K562 (cell line): ENCODE data around the gene PLAAT3. TPM values are rescaled to one million over a fixed set of nuclear protein-coding genes. Genes with fewer than 3 reads are reported as not detected.

Experiments used
- ATAC-seq: fragments of 200-7000 bp; cut with Tn5 transposase; 3 replicates; pipeline ENCODE4 v1.9.1; 2020; ENCODE audit warnings: moderate library complexity
- BruUV-seq: library from RNA; stranded (reverse); fragments of 400-500 nt; replicated peaks from 2 replicates; lab custom pipeline; 2021; lab: Mats Ljungman, UMichigan
- CTCF ChIA-PET: fragments of 300-600 bp; formaldehyde crosslinking; extraction: SDS; loops from one replicate; lab custom pipeline; 2021; ENCODE audit warnings: low intra/inter-chr PET ratio; lab: Yijun Ruan, JAX
- POLR2A ChIA-PET: fragments of 300-600, 350-650 bp; sonication (Branson Sonifier 250); formaldehyde crosslinking; extraction: SDS; loops from one replicate; lab custom pipeline; 2021; ENCODE audit warnings: antibody characterized with exemption, inconsistent platforms; lab: Yijun Ruan, JAX
- DNase-seq, 4 experiments: peaks; one replicate each; pipeline versions ENCODE4 v3.0.0 to v3.0.0-alpha.2; 2011 to 2018; ENCODE audit warnings: low spot score in 3 of 4, mixed read lengths in 3 of 4; ENCODE audit errors: extremely low read depth in 1 of 4
- FAIRE-seq: peaks from 2 replicates; lab custom pipeline; 2011; peaks lifted over from hg19 to GRCh38; lab: Jason Lieb, UNC
- H2AFZ ChIP-seq: 2 replicates; pipeline ENCODE4 v1.6.0; 2011; ENCODE audit warnings: low read depth, low read length, control low read depth, inconsistent platforms
- H3K27ac ChIP-seq: fragments of 200-600 bp; 3 replicates; pipeline ENCODE4 v1.8.0; 2011; ENCODE audit warnings: low read depth, mild to moderate bottlenecking, control low read depth, inconsistent platforms, low read length, moderate library complexity, mixed read lengths; ENCODE audit errors: extremely low read depth
- H3K27me3 ChIP-seq, 2 experiments: fragments of 300-600 bp in 1 of 2; 2 replicates in 1 of 2; 3 replicates in 1 of 2; pipeline versions ENCODE4 v1.6.0 to v1.8.0; 2011; ENCODE audit warnings: inconsistent platforms in 2 of 2, low read length in 2 of 2, mild to moderate bottlenecking in 1 of 2, mixed read lengths in 1 of 2, moderate library complexity in 1 of 2; ENCODE audit not compliant: control insufficient read depth in 2 of 2, insufficient read depth in 2 of 2
- H3K36me3 ChIP-seq: fragments of 300-600 bp; 3 replicates; pipeline ENCODE4 v1.8.0; 2011; ENCODE audit warnings: mild to moderate bottlenecking, low read length, inconsistent platforms; ENCODE audit not compliant: control insufficient read depth, insufficient read depth
- H3K4me1 ChIP-seq, 2 experiments: fragments of 200-600 bp in 1 of 2; replicated peaks in 1 of 2; 2 replicates in 1 of 2; 3 replicates in 1 of 2; pipeline versions ENCODE4 v1.5.1 to v1.8.0; 2011; ENCODE audit warnings: inconsistent platforms in 2 of 2, low read length in 2 of 2, mild to moderate bottlenecking in 1 of 2, mixed read lengths in 1 of 2, moderate library complexity in 1 of 2; ENCODE audit not compliant: control insufficient read depth in 2 of 2, insufficient read depth in 2 of 2
- H3K4me2 ChIP-seq: 2 replicates; pipeline ENCODE4 v1.6.1; 2011; ENCODE audit warnings: low read length, control low read depth, inconsistent platforms, mixed read lengths; ENCODE audit not compliant: insufficient read depth
- H3K4me3 ChIP-seq: fragments of 200-600 bp; sonication (generic), shearing (Covaris generic); 2 replicates; pipeline ENCODE4 v1.5.1; 2016; ENCODE audit warnings: control low read depth, inconsistent platforms
- H3K79me2 ChIP-seq: fragments of 200-600 bp; 3 replicates; pipeline ENCODE4 v1.8.0; 2011; ENCODE audit warnings: low read length, inconsistent platforms; ENCODE audit not compliant: control insufficient read depth, insufficient read depth
- H3K9ac ChIP-seq, 2 experiments: 2 replicates each; pipeline versions ENCODE4 v1.6.0 to v1.6.1; 2011; ENCODE audit warnings: low read depth in 2 of 2, low read length in 2 of 2, control low read depth in 1 of 2, inconsistent platforms in 1 of 2, mild to moderate bottlenecking in 1 of 2, mixed read lengths in 1 of 2; ENCODE audit not compliant: insufficient read depth in 1 of 2
- H3K9me1 ChIP-seq: one replicate; pipeline ENCODE4 v1.6.0; 2011; ENCODE audit warnings: inconsistent platforms, mild to moderate bottlenecking, low read length, moderate library complexity; ENCODE audit not compliant: control insufficient read depth, insufficient read depth
- H3K9me3 ChIP-seq: replicated peaks from 2 replicates; pipeline ENCODE4 v1.5.1; 2011; ENCODE audit warnings: low read depth, low read length, inconsistent platforms; ENCODE audit not compliant: control insufficient read depth, insufficient read depth
- H4K20me1 ChIP-seq: replicated peaks from 2 replicates; pipeline ENCODE4 v1.6.1; 2011; ENCODE audit warnings: low read length, inconsistent platforms, mixed read lengths; ENCODE audit not compliant: control insufficient read depth, insufficient read depth
- CGGBP1 ChIP-seq: fragments of 250-450 bp; sonication (Bioruptor Pico); IDR thresholded peaks from 2 replicates; pipeline ENCODE4 v1.9.0; 2021; ENCODE audit warnings: mild to moderate bottlenecking
- HNRNPUL1 ChIP-seq: fragments of 200-400 bp; formaldehyde crosslinking; IDR thresholded peaks from 2 replicates; pipeline ENCODE4 v1.6.1; 2017; ENCODE audit warnings: low read length
- MIER1 ChIP-seq: fragments of 450-650 bp; IDR thresholded peaks from 2 replicates; pipeline ENCODE4 v1.6.1; 2016; ENCODE audit warnings: antibody characterized with exemption, mild to moderate bottlenecking, low read depth
- SUPT5H ChIP-seq: fragments of 450-650 bp; IDR thresholded peaks from 2 replicates; pipeline ENCODE4 v1.6.1; 2016
- WGBS: fragments of 100-300 bp; shearing (Covaris generic); methylation state at CpG from one replicate; pipeline ENCODE4 v1.1.6; 2016; ENCODE audit warnings: low coverage, mixed read lengths; ENCODE audit not compliant: insufficient coverage; ENCODE audit errors: missing lambda C conversion rate; 5-methylcytosine and 5-hydroxymethylcytosine counted together
- in situ Hi-C: fragments of 300-500 bp; cut with MboI; formaldehyde crosslinking; loops from 4 replicates; pipeline ENCODE4 v1.15.0; 2018; ENCODE audit warnings: inconsistent platforms, mixed read lengths
- intact Hi-C: fragments of 100-400 bp; cut with micrococcal nuclease; formaldehyde crosslinking; loops from 2 replicates; pipeline ENCODE4 v1.14.2; 2022
- polyA plus RNA-seq, 8 experiments: library from polyadenylated mRNA; depleted of rRNA in 4 of 8; stranded (reverse) in 5 of 8; unstranded in 3 of 8; fragments of >200 nt; fragmentation: Nextera tagmentation in 2 of 8; fragmentation: Illumina TruSeq in 1 of 8; extraction: Ambion mirVana in 2 of 8; extraction: Trizol in 1 of 8; gene quantifications; 2 replicates each; pipeline versions ENCODE4 v1.2.1 to v1.2.3, GENCODE V29; 2011 to 2014; ENCODE audit warnings: inconsistent platforms in 1 of 8, missing spikeins in 1 of 8
- total RNA-seq, 7 experiments: library from RNA; depleted of rRNA in 6 of 7; stranded (reverse); fragments of >200 nt in 6 of 7; fragmentation: Illumina TruSeq in 2 of 7; extraction: Trizol in 2 of 7; gene quantifications; 2 replicates each; pipeline versions ENCODE4 v1.2.1 to v1.2.3, GENCODE V29; 2011 to 2021; ENCODE audit warnings: low replicate concordance in 1 of 7

Gene PLAAT3
- total and polyA plus RNA-seq, 9 of the 15 experiments (the other 6 are each of a cell fraction or from before 2014, with no cell fraction given), result 0.80 to 2.7 (median 1.4) TPM

- H3K4me3 ChIP-seq, result no peak overlapping the region
- peaks cover 6% of the 10 kb centered on the region for H3K9me3 ChIP-seq
- no peak overlapping the region for H2AFZ ChIP-seq
- TF ChIP-seq SUPT5H (no peak), MIER1 (no peak), CGGBP1 (CRISPR knock-in tag) (no peak), HNRNPUL1 (no peak)
- H4K20me1 ChIP-seq, result no peaks in the 10 kb centered on the region
- H3K9me1 ChIP-seq, result no peaks in the 10 kb centered on the region
- no peaks in the 10 kb centered on the region for H3K27me3 ChIP-seq
- FAIRE-seq (no peak), DNase-seq (no peak), ATAC-seq (no peak)
- H3K9ac ChIP-seq, result no peak overlapping the region
- ChIA-PET CTCF (no interaction called here), POLR2A (no interaction called here)
- peaks cover 0 to 23% of the 10 kb centered on the region in 2 experiments; a peak in 4 of 5 replicates for H3K4me1 ChIP-seq
- H3K79me2 ChIP-seq, result no peaks in the 10 kb centered on the region
- H3K36me3 ChIP-seq, result no peaks in the 10 kb centered on the region
- intact Hi-C loops (no loop called here), in situ Hi-C loops (no loop called here)
- BruUV-seq, result no TSS peak
- 67% methylated on average over 2 of the region's 2 CpGs for WGBS
- H3K27ac ChIP-seq, result no peak overlapping the region
- no peak overlapping the region for H3K4me2 ChIP-seq
These were observed 86.6 kb downstream of the PLAAT3 start for GRCh38 chr11:63527667-63528066.

Other genes starting within 250 kb of the PLAAT3 start
Only the 7 nearest of the 10 such genes appear.
- gene PLAAT5, start 123.3 kb downstream of the PLAAT3 start, total RNA-seq (2014; rRNA removed), result not detected in 2 replicates
- not detected in 2 replicates for gene PLAAT5, start 123.3 kb downstream of the PLAAT3 start, total RNA-seq (2014; rRNA removed; fragmentation: Illumina TruSeq; extraction: Trizol)
- not detected in 2 replicates for gene PLAAT5, start 123.3 kb downstream of the PLAAT3 start, total RNA-seq (2015; rRNA removed; fragmentation: Illumina TruSeq; extraction: Trizol)
- gene PLAAT5, start 123.3 kb downstream of the PLAAT3 start, total RNA-seq (2021), result not detected in 2 replicates
- gene PLAAT5, start 123.3 kb downstream of the PLAAT3 start, polyA plus RNA-seq (2011; rRNA removed), result not detected in 2 replicates
- not detected in 2 replicates for gene PLAAT5, start 123.3 kb downstream of the PLAAT3 start, polyA plus RNA-seq (2014; fragmentation: Illumina TruSeq; extraction: Trizol)
- not detected for gene PLAAT5, start 123.3 kb downstream of the PLAAT3 start, polyA plus RNA-seq (2014; fragmentation: Nextera tagmentation; extraction: Ambion mirVana)
- not detected in 2 replicates for gene PLAAT5, start 123.3 kb downstream of the PLAAT3 start, polyA plus RNA-seq (2014; rRNA removed)
- 5.1 TPM in 2 replicates for gene LGALS12, start 108.3 kb downstream of the PLAAT3 start, total RNA-seq (2014; rRNA removed)
- gene LGALS12, start 108.3 kb downstream of the PLAAT3 start, total RNA-seq (2014; rRNA removed; fragmentation: Illumina TruSeq; extraction: Trizol), result 2.2 and 2.9 TPM in 2 replicates
- 4.7 and 5.2 TPM in 2 replicates for gene LGALS12, start 108.3 kb downstream of the PLAAT3 start, total RNA-seq (2015; rRNA removed; fragmentation: Illumina TruSeq; extraction: Trizol)
- 4.5 and 5.1 TPM in 2 replicates for gene LGALS12, start 108.3 kb downstream of the PLAAT3 start, total RNA-seq (2021)
- gene LGALS12, start 108.3 kb downstream of the PLAAT3 start, polyA plus RNA-seq (2011; rRNA removed), result 8.0 and 9.5 TPM in 2 replicates
- 5.0 and 5.7 TPM in 2 replicates for gene LGALS12, start 108.3 kb downstream of the PLAAT3 start, polyA plus RNA-seq (2014; fragmentation: Illumina TruSeq; extraction: Trizol)
- under 1 TPM; 0.66 to 0.99 TPM for gene LGALS12, start 108.3 kb downstream of the PLAAT3 start, polyA plus RNA-seq (2014; fragmentation: Nextera tagmentation; extraction: Ambion mirVana)
- gene LGALS12, start 108.3 kb downstream of the PLAAT3 start, polyA plus RNA-seq (2014; rRNA removed), result 3.6 and 5.2 TPM in 2 replicates
- 0.37 TPM in 1 of 2 replicates, not detected in the other for gene PLAAT4, start 77.6 kb downstream of the PLAAT3 start, total RNA-seq (2014; rRNA removed)
- 0.99 and 1.0 TPM in 2 replicates for gene PLAAT4, start 77.6 kb downstream of the PLAAT3 start, total RNA-seq (2014; rRNA removed; fragmentation: Illumina TruSeq; extraction: Trizol)
- 2.0 and 3.0 TPM in 2 replicates for gene PLAAT4, start 77.6 kb downstream of the PLAAT3 start, total RNA-seq (2015; rRNA removed; fragmentation: Illumina TruSeq; extraction: Trizol)
- gene PLAAT4, start 77.6 kb downstream of the PLAAT3 start, total RNA-seq (2021), result 0.80 and 1.2 TPM in 2 replicates
- gene PLAAT4, start 77.6 kb downstream of the PLAAT3 start, polyA plus RNA-seq (2011; rRNA removed), result 0.43 and 0.54 TPM in 2 replicates
- gene PLAAT4, start 77.6 kb downstream of the PLAAT3 start, polyA plus RNA-seq (2014; fragmentation: Illumina TruSeq; extraction: Trizol), result 1.1 and 1.3 TPM in 2 replicates
- 1 to 10 TPM; 1.2 to 2.1 TPM for gene PLAAT4, start 77.6 kb downstream of the PLAAT3 start, polyA plus RNA-seq (2014; fragmentation: Nextera tagmentation; extraction: Ambion mirVana)
- 0.57 and 1.7 TPM in 2 replicates for gene PLAAT4, start 77.6 kb downstream of the PLAAT3 start, polyA plus RNA-seq (2014; rRNA removed)
- gene PLAAT2, start 51.1 kb downstream of the PLAAT3 start, total RNA-seq (2014; rRNA removed), result not detected in 2 replicates
- not detected in 2 replicates for gene PLAAT2, start 51.1 kb downstream of the PLAAT3 start, total RNA-seq (2014; rRNA removed; fragmentation: Illumina TruSeq; extraction: Trizol)
- gene PLAAT2, start 51.1 kb downstream of the PLAAT3 start, total RNA-seq (2015; rRNA removed; fragmentation: Illumina TruSeq; extraction: Trizol), result not detected in 2 replicates
- not detected in 2 replicates for gene PLAAT2, start 51.1 kb downstream of the PLAAT3 start, total RNA-seq (2021)
- gene PLAAT2, start 51.1 kb downstream of the PLAAT3 start, polyA plus RNA-seq (2011; rRNA removed), result not detected in 2 replicates
- gene PLAAT2, start 51.1 kb downstream of the PLAAT3 start, polyA plus RNA-seq (2014; fragmentation: Illumina TruSeq; extraction: Trizol), result not detected in 2 replicates
- not detected for gene PLAAT2, start 51.1 kb downstream of the PLAAT3 start, polyA plus RNA-seq (2014; fragmentation: Nextera tagmentation; extraction: Ambion mirVana)
- gene PLAAT2, start 51.1 kb downstream of the PLAAT3 start, polyA plus RNA-seq (2014; rRNA removed), result not detected in 2 replicates
- gene ATL3, start 56.9 kb upstream of the PLAAT3 start, total RNA-seq (2014; rRNA removed), result 13.8 and 18.2 TPM in 2 replicates
- 34.0 and 42.0 TPM in 2 replicates for gene ATL3, start 56.9 kb upstream of the PLAAT3 start, total RNA-seq (2014; rRNA removed; fragmentation: Illumina TruSeq; extraction: Trizol)
- 21.3 and 22.4 TPM in 2 replicates for gene ATL3, start 56.9 kb upstream of the PLAAT3 start, total RNA-seq (2015; rRNA removed; fragmentation: Illumina TruSeq; extraction: Trizol)
- gene ATL3, start 56.9 kb upstream of the PLAAT3 start, total RNA-seq (2021), result 39.8 and 41.4 TPM in 2 replicates
- gene ATL3, start 56.9 kb upstream of the PLAAT3 start, polyA plus RNA-seq (2011; rRNA removed), result 22.9 and 34.5 TPM in 2 replicates
- 23.9 and 24.3 TPM in 2 replicates for gene ATL3, start 56.9 kb upstream of the PLAAT3 start, polyA plus RNA-seq (2014; fragmentation: Illumina TruSeq; extraction: Trizol)
- 10 to 100 TPM; 23.5 to 34.2 TPM for gene ATL3, start 56.9 kb upstream of the PLAAT3 start, polyA plus RNA-seq (2014; fragmentation: Nextera tagmentation; extraction: Ambion mirVana)
- gene ATL3, start 56.9 kb upstream of the PLAAT3 start, polyA plus RNA-seq (2014; rRNA removed), result 22.2 and 22.5 TPM in 2 replicates
- gene RTN3, start 67.1 kb upstream of the PLAAT3 start, total RNA-seq (2014; rRNA removed), result 45.0 and 52.4 TPM in 2 replicates
- gene RTN3, start 67.1 kb upstream of the PLAAT3 start, total RNA-seq (2014; rRNA removed; fragmentation: Illumina TruSeq; extraction: Trizol), result 93.5 and 103 TPM in 2 replicates
- gene RTN3, start 67.1 kb upstream of the PLAAT3 start, total RNA-seq (2015; rRNA removed; fragmentation: Illumina TruSeq; extraction: Trizol), result 90.1 and 94.9 TPM in 2 replicates
- 124 TPM in 2 replicates for gene RTN3, start 67.1 kb upstream of the PLAAT3 start, total RNA-seq (2021)
- 101 and 127 TPM in 2 replicates for gene RTN3, start 67.1 kb upstream of the PLAAT3 start, polyA plus RNA-seq (2011; rRNA removed)
- 142 and 169 TPM in 2 replicates for gene RTN3, start 67.1 kb upstream of the PLAAT3 start, polyA plus RNA-seq (2014; fragmentation: Illumina TruSeq; extraction: Trizol)
- gene RTN3, start 67.1 kb upstream of the PLAAT3 start, polyA plus RNA-seq (2014; fragmentation: Nextera tagmentation; extraction: Ambion mirVana), result 10 to 100 TPM; 41.6 to 44.3 TPM
- gene RTN3, start 67.1 kb upstream of the PLAAT3 start, polyA plus RNA-seq (2014; rRNA removed), result 86.9 and 93.3 TPM in 2 replicates
- gene ZFTA, start 154.3 kb upstream of the PLAAT3 start, total RNA-seq (2014; rRNA removed), result 6.7 and 7.6 TPM in 2 replicates
- gene ZFTA, start 154.3 kb upstream of the PLAAT3 start, total RNA-seq (2014; rRNA removed; fragmentation: Illumina TruSeq; extraction: Trizol), result 2.9 and 3.0 TPM in 2 replicates
- 3.7 and 4.2 TPM in 2 replicates for gene ZFTA, start 154.3 kb upstream of the PLAAT3 start, total RNA-seq (2015; rRNA removed; fragmentation: Illumina TruSeq; extraction: Trizol)
- gene ZFTA, start 154.3 kb upstream of the PLAAT3 start, total RNA-seq (2021), result 8.4 and 12.3 TPM in 2 replicates
- gene ZFTA, start 154.3 kb upstream of the PLAAT3 start, polyA plus RNA-seq (2011; rRNA removed), result 2.6 and 2.8 TPM in 2 replicates
- 2.5 and 2.6 TPM in 2 replicates for gene ZFTA, start 154.3 kb upstream of the PLAAT3 start, polyA plus RNA-seq (2014; fragmentation: Illumina TruSeq; extraction: Trizol)
- under 1 TPM; 0.45 TPM for gene ZFTA, start 154.3 kb upstream of the PLAAT3 start, polyA plus RNA-seq (2014; fragmentation: Nextera tagmentation; extraction: Ambion mirVana)
- 4.6 and 5.1 TPM in 2 replicates for gene ZFTA, start 154.3 kb upstream of the PLAAT3 start, polyA plus RNA-seq (2014; rRNA removed)